ENCODE results near the gene PTCH1.

GRCh38 chr9:95552255-95552654 is 35.5 kb upstream of the PTCH1 start:
- TF ChIP-seq, protein P1, sequence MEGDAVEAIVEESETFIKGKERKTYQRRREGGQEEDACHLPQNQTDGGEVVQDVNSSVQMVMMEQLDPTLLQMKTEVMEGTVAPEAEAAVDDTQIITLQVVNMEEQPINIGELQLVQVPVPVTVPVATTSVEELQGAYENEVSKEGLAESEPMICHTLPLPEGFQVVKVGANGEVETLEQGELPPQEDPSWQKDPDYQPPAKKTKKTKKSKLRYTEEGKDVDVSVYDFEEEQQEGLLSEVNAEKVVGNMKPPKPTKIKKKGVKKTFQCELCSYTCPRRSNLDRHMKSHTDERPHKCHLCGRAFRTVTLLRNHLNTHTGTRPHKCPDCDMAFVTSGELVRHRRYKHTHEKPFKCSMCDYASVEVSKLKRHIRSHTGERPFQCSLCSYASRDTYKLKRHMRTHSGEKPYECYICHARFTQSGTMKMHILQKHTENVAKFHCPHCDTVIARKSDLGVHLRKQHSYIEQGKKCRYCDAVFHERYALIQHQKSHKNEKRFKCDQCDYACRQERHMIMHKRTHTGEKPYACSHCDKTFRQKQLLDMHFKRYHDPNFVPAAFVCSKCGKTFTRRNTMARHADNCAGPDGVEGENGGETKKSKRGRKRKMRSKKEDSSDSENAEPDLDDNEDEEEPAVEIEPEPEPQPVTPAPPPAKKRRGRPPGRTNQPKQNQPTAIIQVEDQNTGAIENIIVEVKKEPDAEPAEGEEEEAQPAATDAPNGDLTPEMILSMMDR (IDR thresholded peaks at IDR 0.05; ENCODE audit: borderline replicate concordance, extremely low read depth, low read length, poor library complexity, severe bottlenecking), result no peak
- no peak for TF ChIP-seq EZH2 (IDR thresholded peaks at IDR 0.05; ENCODE audit: borderline replicate concordance, low read depth, low read length, severe bottlenecking)
